Endometrial microvascular endothelial cells (primary cell): ENCODE data around the gene MICAL1. TPM values are rescaled to one million over a fixed set of nuclear protein-coding genes. Genes with fewer than 3 reads are reported as not detected.

Experiments
- in situ Hi-C: cut with HindIII; loops from 2 replicates; pipeline ENCODE4 v1.10.0; 2017; ENCODE audit warnings: low sequenced_read_pairs, low pct_unique_long_range_greater_than_20kb; ENCODE audit errors: inconsistent ontology term
- total RNA-seq: library from RNA; depleted of rRNA; stranded (reverse); fragments of >200 nt; gene quantifications from one replicate; pipeline ENCODE4 v1.2.3, GENCODE V29; 2015; ENCODE audit errors: inconsistent ontology term

Gene MICAL1
- total RNA-seq, 1 donor from 2014 or later, result 18.0 TPM

- in situ Hi-C loops, result no loop called here
Measured at GRCh38 chr6:109446072-109446471, 9.5 kb downstream of the MICAL1 start.

GRCh38 chr6:109445382-109445781, 10.2 kb downstream of the MICAL1 start:
- in situ Hi-C loops, result no loop called here

GRCh38 chr6:109443425-109443950, 12.1 kb downstream of the MICAL1 start:
- in situ Hi-C loops, result no loop called here

- in situ Hi-C loops, result no loop called here
Measured at GRCh38 chr6:109442393-109442924, 13.1 kb downstream of the MICAL1 start.

- in situ Hi-C loops, result no loop called here
Measured at GRCh38 chr6:109441069-109441816, 14.3 kb downstream of the MICAL1 start.

GRCh38 chr6:109440331-109441068, 15.1 kb downstream of the MICAL1 start, which contains the start of the genes PPIL6 and SMPD2:
PPIL6 (minus strand) TSS chr6:109440628; CDS start chr6:109440590, 38 bp downstream.
SMPD2 (plus strand) TSS chr6:109440724; CDS start chr6:109441122, 398 bp downstream.
- in situ Hi-C loops, result no loop called here

- in situ Hi-C loops, result no loop called here
Measured at GRCh38 chr6:109436041-109436440, 19.5 kb downstream of the MICAL1 start.

GRCh38 chr6:109434456-109434855, 21.1 kb downstream of the MICAL1 start:
- in situ Hi-C loops, result no loop called here

GRCh38 chr6:109429496-109429895, 26.1 kb downstream of the MICAL1 start:
- in situ Hi-C loops, result no loop called here

- in situ Hi-C loops, result no loop called here
Measured at GRCh38 chr6:109428889-109429477, 26.6 kb downstream of the MICAL1 start.

GRCh38 chr6:109424946-109425345, 30.6 kb downstream of the MICAL1 start:
- in situ Hi-C loops, result no loop called here

GRCh38 chr6:109421184-109421583, 34.4 kb downstream of the MICAL1 start:
- in situ Hi-C loops, result no loop called here

GRCh38 chr6:109420751-109421150, 34.8 kb downstream of the MICAL1 start:
- in situ Hi-C loops, result no loop called here

- in situ Hi-C loops, result no loop called here
Measured at GRCh38 chr6:109417646-109418045, 37.9 kb downstream of the MICAL1 start.

- in situ Hi-C loops, result no loop called here
Measured at GRCh38 chr6:109411034-109411433, 44.5 kb downstream of the MICAL1 start.

GRCh38 chr6:109406196-109406595, 49.4 kb downstream of the MICAL1 start:
- in situ Hi-C loops, result no loop called here

GRCh38 chr6:109397020-109397419, 58.6 kb downstream of the MICAL1 start:
- in situ Hi-C loops, result no loop called here

- in situ Hi-C loops, result no loop called here
Measured at GRCh38 chr6:109396046-109396718, 59.4 kb downstream of the MICAL1 start.
